SKM-1 (cell line): ENCODE data around the gene ST7L.
"Not testable (repeated sequence)": the region's sequence is repeated elsewhere in the genome, so short reads cannot be mapped to it uniquely, and the experiment has no call there.

Experiments
- DNase-seq: peaks from one replicate; lab custom pipeline; 2025; ENCODE audit not compliant: unreplicated experiment; lab: John Stamatoyannopoulos, UW

The ST7L gene

GRCh38 chr1:112618721-112619517, at the start of gene ST7L:
Gene ST7L, minus strand, starts transcription at chr1:112619141. Its CDS starts 28 bp downstream, at chr1:112619113.
- no peak for DNase-seq

GRCh38 chr1:112666946-112667345, 48.0 kb upstream of the ST7L start:
- DNase-seq, result no peak

- no peak for DNase-seq
Measured at GRCh38 chr1:112665857-112666256, 46.9 kb upstream of the ST7L start.

GRCh38 chr1:112651205-112651604, 32.3 kb upstream of the ST7L start:
- DNase-seq, result no peak

GRCh38 chr1:112646225-112646624, 27.3 kb upstream of the ST7L start:
- no peak for DNase-seq

- DNase-seq, result no peak
Measured at GRCh38 chr1:112643080-112643479, 24.1 kb upstream of the ST7L start.

GRCh38 chr1:112640437-112640836, 21.5 kb upstream of the ST7L start:
- not testable (repeated sequence) for DNase-seq

GRCh38 chr1:112638110-112638428, 19.1 kb upstream of the ST7L start:
- no peak for DNase-seq

- DNase-seq, result no peak
Measured at GRCh38 chr1:112637254-112638109, 18.5 kb upstream of the ST7L start.

- DNase-seq, result no peak
Measured at GRCh38 chr1:112636597-112637253, 17.8 kb upstream of the ST7L start.

- no peak for DNase-seq
Measured at GRCh38 chr1:112636056-112636455, 17.1 kb upstream of the ST7L start.

- DNase-seq, result no peak
Measured at GRCh38 chr1:112634367-112634766, 15.4 kb upstream of the ST7L start.

GRCh38 chr1:112633628-112634027, 14.7 kb upstream of the ST7L start:
- no peak for DNase-seq

- DNase-seq, result no peak
Measured at GRCh38 chr1:112629256-112629655, 10.3 kb upstream of the ST7L start.

- no peak for DNase-seq
Measured at GRCh38 chr1:112628516-112628915, 9.6 kb upstream of the ST7L start.

- DNase-seq, result no peak
Measured at GRCh38 chr1:112626887-112627286, 7.9 kb upstream of the ST7L start.

- DNase-seq, result no peak
Measured at GRCh38 chr1:112626193-112626592, 7.3 kb upstream of the ST7L start.

- no peak for DNase-seq
Measured at GRCh38 chr1:112625696-112626095, 6.8 kb upstream of the ST7L start.

- DNase-seq, result not testable (repeated sequence)
Measured at GRCh38 chr1:112624493-112624892, 5.6 kb upstream of the ST7L start.

- no peak for DNase-seq
Measured at GRCh38 chr1:112620377-112620695, 1.4 kb upstream of the ST7L start.

- peak; percentile 96 for DNase-seq
Measured at GRCh38 chr1:112619518-112620376, 806 bp upstream of the ST7L start, which contains the start of gene CAPZA1. Gene CAPZA1, plus strand, starts transcription at chr1:112619832. Its CDS starts 13 bp downstream, at chr1:112619845.
